SU-DHL-6 (cell line): Measurements from ENCODE around the gene CLEC4F.

Source experiments
- H2AFZ ChIP-seq: fragments of 200-600 bp; sonication (generic); 2 replicates; pipeline ENCODE4 v1.6.1; 2014; ENCODE audit warnings: low read depth, mild to moderate bottlenecking, moderate library complexity, mixed read lengths, antibody characterized with exemption, low read length; ENCODE audit not compliant: severe bottlenecking
- H3F3A ChIP-seq: fragments of 200-600 bp; shearing (Covaris generic); 2 replicates; pipeline ENCODE4 v1.6.0; 2016; ENCODE audit warnings: antibody characterized with exemption, mild to moderate bottlenecking; ENCODE audit not compliant: insufficient read depth
- H3K27ac ChIP-seq: fragments of 200-600 bp; sonication (generic); 2 replicates; pipeline ENCODE4 v1.5.1; 2016; ENCODE audit warnings: low read depth, mild to moderate bottlenecking, low read length, moderate library complexity, mixed read lengths
- H3K27me3 ChIP-seq: fragments of 200-600 bp; sonication (generic), shearing (Covaris generic); 2 replicates; pipeline ENCODE4 v1.6.0; 2014; ENCODE audit warnings: mild to moderate bottlenecking, low read length
- H3K36me3 ChIP-seq: fragments of 200-600 bp; sonication (generic); 2 replicates; pipeline ENCODE4 v1.6.1; 2014; ENCODE audit warnings: mild to moderate bottlenecking, low read length, mixed read lengths
- H3K4me2 ChIP-seq: fragments of 300-600, 200-600 bp; shearing (Covaris generic), sonication (generic); 2 replicates; pipeline ENCODE4 v1.6.0; 2014; ENCODE audit warnings: low read length, low read depth, mild to moderate bottlenecking; ENCODE audit not compliant: poor library complexity, severe bottlenecking
- H3K4me3 ChIP-seq: fragments of 200-600 bp; sonication (generic); 2 replicates; pipeline ENCODE4 v1.5.1; 2014; ENCODE audit warnings: antibody characterized with exemption, low read length, mild to moderate bottlenecking, mixed read lengths; ENCODE audit not compliant: insufficient read depth, poor library complexity, severe bottlenecking
- H3K79me2 ChIP-seq: fragments of 200-600 bp; sonication (generic); 2 replicates; pipeline ENCODE4 v1.6.1; 2014; ENCODE audit warnings: mild to moderate bottlenecking, low read length, moderate library complexity; ENCODE audit not compliant: insufficient read depth
- H3K9ac ChIP-seq: fragments of 200-600 bp; sonication (generic); 2 replicates; pipeline ENCODE4 v1.7.0; 2014; ENCODE audit warnings: mild to moderate bottlenecking, low read length
- H3K9me2 ChIP-seq: fragments of 200-600 bp; sonication (generic); replicated peaks from 2 replicates; pipeline ENCODE4 v1.6.1; 2014; ENCODE audit warnings: low read length; ENCODE audit not compliant: insufficient read depth
- H3K9me3 ChIP-seq: fragments of 200-600 bp; sonication (generic); 2 replicates; pipeline ENCODE4 v1.6.1; 2014; ENCODE audit warnings: low read length, mixed read lengths; ENCODE audit not compliant: insufficient read depth
- H4K20me1 ChIP-seq: fragments of 200-600 bp; sonication (generic); 2 replicates; pipeline ENCODE4 v1.6.1; 2014; ENCODE audit warnings: low read depth, mild to moderate bottlenecking, antibody characterized with exemption, low read length, moderate library complexity, mixed read lengths
- EZH2phosphoT487 ChIP-seq: fragments of 200-600 bp; sonication (generic), shearing (Covaris generic); conservative IDR thresholded peaks from 2 replicates; pipeline ENCODE4 v1.6.1; 2018; ENCODE audit warnings: mild to moderate bottlenecking, antibody characterized with exemption, low read length, moderate library complexity, mixed read lengths
- TF ChIP-seq, protein P1 (sequence below): fragments of 200-600 bp; sonication (generic); IDR thresholded peaks from one replicate; pipeline ENCODE4 v1.5.1; 2017; ENCODE audit warnings: antibody characterized with exemption, mild to moderate bottlenecking, low read length, moderate library complexity; ENCODE audit not compliant: insufficient read depth, poor library complexity, severe bottlenecking

Gene CLEC4F

DNA sequence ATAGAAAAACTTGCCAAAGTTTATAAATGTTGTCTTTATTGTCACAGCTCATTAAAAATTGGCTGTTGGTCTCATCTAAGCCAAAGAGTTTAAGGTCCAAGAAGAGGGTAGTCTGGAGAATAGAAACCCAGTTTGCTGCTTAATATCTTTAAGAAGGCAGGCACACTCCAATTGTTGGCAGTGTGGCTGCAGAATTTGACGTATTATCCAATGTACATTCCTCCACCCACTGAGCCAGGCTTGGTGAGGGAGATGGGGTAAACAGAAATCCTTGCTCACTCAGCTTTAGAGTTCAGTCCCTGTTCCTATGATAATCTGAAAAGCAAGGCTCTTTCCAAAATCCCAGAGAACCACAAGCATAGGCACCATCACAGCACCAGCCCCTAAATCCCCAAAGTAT is 41.7 kb downstream of the CLEC4F start:
- no peaks in the 10 kb centered on the region for H3K27me3 ChIP-seq
- H3K79me2 ChIP-seq = no peaks in the 10 kb centered on the region
- H3K4me3 ChIP-seq = no peak overlapping the region
- H3K9me3 ChIP-seq = no peaks in the 10 kb centered on the region
- H4K20me1 ChIP-seq = no peaks in the 10 kb centered on the region
- H2AFZ ChIP-seq = no peak overlapping the region
- no peaks in the 10 kb centered on the region for H3F3A ChIP-seq
- H3K27ac ChIP-seq = no peak overlapping the region
- no peak overlapping the region for H3K4me2 ChIP-seq
- no peak for TF ChIP-seq EZH2phosphoT487
- H3K9me2 ChIP-seq = no peaks in the 10 kb centered on the region
- H3K36me3 ChIP-seq = no peaks in the 10 kb centered on the region
- no peak overlapping the region for H3K9ac ChIP-seq

DNA sequence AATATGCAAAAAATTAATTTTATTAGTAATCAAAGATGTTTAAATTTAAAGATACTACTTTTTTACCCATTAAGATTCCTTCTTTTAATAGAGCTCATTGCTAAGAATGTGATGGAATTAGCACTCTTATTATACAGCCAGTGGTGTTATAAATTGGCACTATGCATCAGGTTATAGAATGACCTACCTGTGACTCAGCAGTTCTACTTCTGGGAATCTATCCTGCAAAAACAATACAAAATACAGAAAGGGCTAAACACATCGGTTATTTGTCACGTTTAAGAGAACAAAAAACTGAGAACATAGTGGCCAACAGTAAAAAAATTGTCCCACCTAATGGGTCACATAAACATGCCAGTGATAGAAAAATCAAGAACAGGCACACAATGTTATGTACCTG is 42.9 kb downstream of the CLEC4F start:
- Histone ChIP-seq H3F3A (no peaks in the 10 kb centered on the region), H3K27me3 (no peaks in the 10 kb centered on the region), H4K20me1 (no peaks in the 10 kb centered on the region), H3K9me3 (no peaks in the 10 kb centered on the region), H3K79me2 (no peaks in the 10 kb centered on the region), H3K36me3 (no peaks in the 10 kb centered on the region), H2AFZ (no peak overlapping the region), H3K4me3 (no peak overlapping the region), H3K9ac (no peak overlapping the region), H3K27ac (no peak overlapping the region), H3K9me2 (no peaks in the 10 kb centered on the region), H3K4me2 (no peak overlapping the region)
- TF ChIP-seq, protein P1, sequence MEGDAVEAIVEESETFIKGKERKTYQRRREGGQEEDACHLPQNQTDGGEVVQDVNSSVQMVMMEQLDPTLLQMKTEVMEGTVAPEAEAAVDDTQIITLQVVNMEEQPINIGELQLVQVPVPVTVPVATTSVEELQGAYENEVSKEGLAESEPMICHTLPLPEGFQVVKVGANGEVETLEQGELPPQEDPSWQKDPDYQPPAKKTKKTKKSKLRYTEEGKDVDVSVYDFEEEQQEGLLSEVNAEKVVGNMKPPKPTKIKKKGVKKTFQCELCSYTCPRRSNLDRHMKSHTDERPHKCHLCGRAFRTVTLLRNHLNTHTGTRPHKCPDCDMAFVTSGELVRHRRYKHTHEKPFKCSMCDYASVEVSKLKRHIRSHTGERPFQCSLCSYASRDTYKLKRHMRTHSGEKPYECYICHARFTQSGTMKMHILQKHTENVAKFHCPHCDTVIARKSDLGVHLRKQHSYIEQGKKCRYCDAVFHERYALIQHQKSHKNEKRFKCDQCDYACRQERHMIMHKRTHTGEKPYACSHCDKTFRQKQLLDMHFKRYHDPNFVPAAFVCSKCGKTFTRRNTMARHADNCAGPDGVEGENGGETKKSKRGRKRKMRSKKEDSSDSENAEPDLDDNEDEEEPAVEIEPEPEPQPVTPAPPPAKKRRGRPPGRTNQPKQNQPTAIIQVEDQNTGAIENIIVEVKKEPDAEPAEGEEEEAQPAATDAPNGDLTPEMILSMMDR = no peak
- no peak for TF ChIP-seq EZH2phosphoT487

- Histone ChIP-seq H3K9me2 (no peaks in the 10 kb centered on the region), H3K79me2 (no peaks in the 10 kb centered on the region), H2AFZ (no peak overlapping the region), H3K4me2 (no peak overlapping the region), H3K9me3 (no peaks in the 10 kb centered on the region), H3K27ac (no peak overlapping the region), H4K20me1 (no peaks in the 10 kb centered on the region), H3K27me3 (no peaks in the 10 kb centered on the region), H3K4me3 (no peak overlapping the region), H3K9ac (no peak overlapping the region), H3K36me3 (no peaks in the 10 kb centered on the region), H3F3A (no peaks in the 10 kb centered on the region)
- TF ChIP-seq, protein P1 = no peak
- no peak for TF ChIP-seq EZH2phosphoT487
Observed at GRCh38 chr2:70776266-70776665, 44.1 kb downstream of the CLEC4F start.

DNA sequence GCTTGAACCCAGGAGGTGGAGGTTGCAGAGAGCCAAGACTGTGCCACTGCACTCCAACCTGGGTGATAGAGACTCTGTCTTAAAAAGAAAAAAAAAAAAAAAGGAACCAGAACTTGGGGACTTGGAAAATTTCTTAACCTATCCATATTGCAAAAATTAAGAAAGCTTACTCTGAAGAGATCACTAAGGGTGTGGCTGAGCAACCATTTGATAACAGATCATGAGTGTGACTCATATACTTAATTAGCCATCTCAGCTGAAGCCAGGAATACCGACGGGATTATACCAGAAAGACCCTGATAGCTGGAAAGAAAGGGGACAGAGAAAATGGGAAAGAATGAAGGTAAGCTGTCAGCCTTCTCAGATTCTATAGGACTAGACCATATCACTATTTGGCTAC is 45.3 kb downstream of the CLEC4F start:
- no peak overlapping the region for H3K4me2 ChIP-seq
- H2AFZ ChIP-seq = no peak overlapping the region
- no peak for TF ChIP-seq EZH2phosphoT487
- TF ChIP-seq, protein P1 = no peak

More for the DNA sequence above, 45.3 kb downstream of the CLEC4F start:
- Histone ChIP-seq H3K27ac (no peak overlapping the region), H3K79me2 (no peaks in the 10 kb centered on the region), H3K9me3 (no peaks in the 10 kb centered on the region), H3K27me3 (no peaks in the 10 kb centered on the region), H4K20me1 (no peaks in the 10 kb centered on the region), H3K9ac (no peak overlapping the region), H3K9me2 (no peaks in the 10 kb centered on the region), H3K36me3 (no peaks in the 10 kb centered on the region), H3F3A (no peaks in the 10 kb centered on the region), H3K4me3 (no peak overlapping the region)
